ENCODE measurements around the gene ZDHHC14. TPM values are rescaled to one million over a fixed set of nuclear protein-coding genes. Genes with fewer than 3 reads are reported as not detected.

The ZDHHC14 gene
- total RNA-seq, 1 experiment from 2014 or later, result 4.9 TPM

GRCh38 chr6:157714153-157714490, 333.1 kb downstream of the ZDHHC14 start:
- no peaks in the 10 kb centered on the region for H3K36me3 ChIP-seq (ENCODE audit: low read depth, low read length)
- intact Hi-C loops (cut with micrococcal nuclease), result no loop called here

GRCh38 chr6:157715728-157716164, 334.8 kb downstream of the ZDHHC14 start:
- BruUV-seq (replicated peaks), result no TSS peak
- ATAC-seq, result no peak
- POLR2A ChIA-PET (ENCODE audit: unreplicated experiment), result no interaction called here

More at GRCh38 chr6:157714153-157714490, 333.1 kb downstream of the ZDHHC14 start:
- no peaks in the 10 kb centered on the region for H4K20me1 ChIP-seq (ENCODE audit: low read length)
- H3K27ac ChIP-seq (ENCODE audit: low read length), result no peak overlapping the region
- no peak overlapping the region for H3K4me2 ChIP-seq (ENCODE audit: low read length)
- POLR2A ChIA-PET (ENCODE audit: unreplicated experiment), result no interaction called here
- no peak for ATAC-seq
- no peaks in the 10 kb centered on the region for H3K9me2 ChIP-seq (replicated peaks; ENCODE audit: low read length)
- no peaks in the 10 kb centered on the region for H3K27me3 ChIP-seq (ENCODE audit: low read length)
- no peaks in the 10 kb centered on the region for H3K4me1 ChIP-seq (ENCODE audit: insufficient read depth, low read length)
- H3K4me3 ChIP-seq (ENCODE audit: low read length), result no peak overlapping the region
- no peak for TF ChIP-seq EZH2 (IDR thresholded peaks at IDR 0.05; ENCODE audit: low read length, unreplicated experiment)
- TF ChIP-seq EZH2phosphoT487 (IDR thresholded peaks at IDR 0.05; ENCODE audit: borderline replicate concordance, low read length), result no peak
- CTCF ChIA-PET, result no interaction called here
- DNase-seq, result no peak
- no peak overlapping the region for H2AFZ ChIP-seq (ENCODE audit: low read length)
- H3K9ac ChIP-seq (ENCODE audit: low read length), result no peak overlapping the region
- no TSS peak for BruUV-seq (replicated peaks)
- no peaks in the 10 kb centered on the region for H3F3A ChIP-seq (ENCODE audit: low read length, unreplicated experiment)
- H3K9me3 ChIP-seq (ENCODE audit: low read length), result no peaks in the 10 kb centered on the region
- no peaks in the 10 kb centered on the region for H3K79me2 ChIP-seq (ENCODE audit: low read length)

GRCh38 chr6:157716251-157716995, 335.4 kb downstream of the ZDHHC14 start:
- CTCF ChIA-PET, result no interaction called here
- TF ChIP-seq EZH2phosphoT487 (IDR thresholded peaks at IDR 0.05; ENCODE audit: borderline replicate concordance, low read length), result no peak
- no peak for TF ChIP-seq EZH2 (IDR thresholded peaks at IDR 0.05; ENCODE audit: low read length, unreplicated experiment)
- TF ChIP-seq CTCF (conservative IDR thresholded peaks at IDR 0.05; ENCODE audit: low read depth, low read length), result no peak
- no peak overlapping the region for H2AFZ ChIP-seq (ENCODE audit: low read length)
- no peaks in the 10 kb centered on the region for H3K36me3 ChIP-seq (ENCODE audit: low read depth, low read length)
- POLR2A ChIA-PET (ENCODE audit: unreplicated experiment), result no interaction called here
- no peaks in the 10 kb centered on the region for H3K9me2 ChIP-seq (replicated peaks; ENCODE audit: low read length)
- no peaks in the 10 kb centered on the region for H3K9me3 ChIP-seq (ENCODE audit: low read length)
- no peak overlapping the region for H3K27ac ChIP-seq (ENCODE audit: low read length)
- no peak overlapping the region for H3K9ac ChIP-seq (ENCODE audit: low read length)
- H4K20me1 ChIP-seq (ENCODE audit: low read length), result no peaks in the 10 kb centered on the region
- H3F3A ChIP-seq (ENCODE audit: low read length, unreplicated experiment), result no peaks in the 10 kb centered on the region
- H3K27me3 ChIP-seq (ENCODE audit: low read length), result no peaks in the 10 kb centered on the region
- no peaks in the 10 kb centered on the region for H3K79me2 ChIP-seq (ENCODE audit: low read length)
- no peak overlapping the region for H3K4me3 ChIP-seq (ENCODE audit: low read length)
- H3K4me1 ChIP-seq (ENCODE audit: insufficient read depth, low read length), result no peaks in the 10 kb centered on the region
- BruUV-seq (replicated peaks), result no TSS peak
- intact Hi-C loops (cut with micrococcal nuclease), result no loop called here
- H3K4me2 ChIP-seq (ENCODE audit: low read length), result no peak overlapping the region
- ATAC-seq, result no peak
- DNase-seq, result no peak

More at GRCh38 chr6:157715728-157716164, 334.8 kb downstream of the ZDHHC14 start:
- H3K4me3 ChIP-seq (ENCODE audit: low read length), result no peak overlapping the region
- no peaks in the 10 kb centered on the region for H3K36me3 ChIP-seq (ENCODE audit: low read depth, low read length)
- no peak overlapping the region for H3K27ac ChIP-seq (ENCODE audit: low read length)
- no peaks in the 10 kb centered on the region for H3K27me3 ChIP-seq (ENCODE audit: low read length)
- H3K4me1 ChIP-seq (ENCODE audit: insufficient read depth, low read length), result no peaks in the 10 kb centered on the region
- no peak overlapping the region for H3K4me2 ChIP-seq (ENCODE audit: low read length)
- intact Hi-C loops (cut with micrococcal nuclease), result no loop called here
- H3K9ac ChIP-seq (ENCODE audit: low read length), result no peak overlapping the region
- no peaks in the 10 kb centered on the region for H3K9me2 ChIP-seq (replicated peaks; ENCODE audit: low read length)
- H4K20me1 ChIP-seq (ENCODE audit: low read length), result no peaks in the 10 kb centered on the region
- DNase-seq, result no peak
- no peak overlapping the region for H2AFZ ChIP-seq (ENCODE audit: low read length)
- no peaks in the 10 kb centered on the region for H3K9me3 ChIP-seq (ENCODE audit: low read length)
- no peaks in the 10 kb centered on the region for H3F3A ChIP-seq (ENCODE audit: low read length, unreplicated experiment)
- CTCF ChIA-PET, result no interaction called here
- H3K79me2 ChIP-seq (ENCODE audit: low read length), result no peaks in the 10 kb centered on the region
- TF ChIP-seq EZH2 (IDR thresholded peaks at IDR 0.05; ENCODE audit: low read length, unreplicated experiment) (no peak), CTCF (conservative IDR thresholded peaks at IDR 0.05; ENCODE audit: low read depth, low read length) (no peak), EZH2phosphoT487 (IDR thresholded peaks at IDR 0.05; ENCODE audit: borderline replicate concordance, low read length) (no peak)

Measured in PC-3 (cell line).